HEK293 (cell line): Measurements from ENCODE around the gene TES.

ENCODE experiments used
- KLF10 ChIP-seq: fragments of 450-650 bp; IDR thresholded peaks from 2 replicates; pipeline ENCODE4 v1.5.1; 2018; ENCODE audit warnings: missing biosample characterization, mild to moderate bottlenecking, missing genetic modification characterization
- SETDB1 ChIP-seq: IDR thresholded peaks from one replicate; pipeline ENCODE4 v1.6.1; 2017; ENCODE audit warnings: mild to moderate bottlenecking, low read length, moderate library complexity, mixed read lengths; ENCODE audit not compliant: insufficient read length
- ZBTB1 ChIP-seq: fragments of 450-650 bp; formaldehyde crosslinking; IDR thresholded peaks from 2 replicates; pipeline ENCODE4 v1.5.1; 2016; ENCODE audit warnings: missing biosample characterization, missing genetic modification characterization
- ZBTB21 ChIP-seq: fragments of 450-650 bp; formaldehyde crosslinking; IDR thresholded peaks from 2 replicates; pipeline ENCODE4 v1.5.1; 2017; ENCODE audit warnings: missing biosample characterization, missing genetic modification characterization
- ZFP41 ChIP-seq: fragments of 450-650 bp; formaldehyde crosslinking; IDR thresholded peaks from 2 replicates; pipeline ENCODE4 v1.5.1; 2016; ENCODE audit warnings: missing biosample characterization, missing genetic modification characterization, borderline replicate concordance
- ZNF140 ChIP-seq: fragments of 450-650 bp; formaldehyde crosslinking; IDR thresholded peaks from 2 replicates; pipeline ENCODE4 v1.5.1; 2016; ENCODE audit warnings: missing biosample characterization, missing genetic modification characterization
- ZNF76 ChIP-seq: fragments of 450-650 bp; formaldehyde crosslinking; IDR thresholded peaks from 2 replicates; pipeline ENCODE4; 2016; ENCODE audit warnings: low read depth, missing biosample characterization, missing genetic modification characterization, borderline replicate concordance
- TF ChIP-seq, protein P1 (sequence below): fragments of 450-650 bp; formaldehyde crosslinking; IDR thresholded peaks from 2 replicates; pipeline ENCODE4 v1.5.1; 2016; ENCODE audit warnings: missing biosample characterization, missing genetic modification characterization
- TF ChIP-seq, protein P2 (sequence below): fragments of 450-650 bp; formaldehyde crosslinking; IDR thresholded peaks from 2 replicates; pipeline ENCODE4 v1.5.1; 2016; ENCODE audit warnings: missing biosample characterization, missing genetic modification characterization
- TF ChIP-seq, protein P3 (sequence below): fragments of 450-650 bp; formaldehyde crosslinking; IDR thresholded peaks from 2 replicates; pipeline ENCODE4 v1.5.1; 2016; ENCODE audit warnings: missing biosample characterization, missing genetic modification characterization

DNA sequence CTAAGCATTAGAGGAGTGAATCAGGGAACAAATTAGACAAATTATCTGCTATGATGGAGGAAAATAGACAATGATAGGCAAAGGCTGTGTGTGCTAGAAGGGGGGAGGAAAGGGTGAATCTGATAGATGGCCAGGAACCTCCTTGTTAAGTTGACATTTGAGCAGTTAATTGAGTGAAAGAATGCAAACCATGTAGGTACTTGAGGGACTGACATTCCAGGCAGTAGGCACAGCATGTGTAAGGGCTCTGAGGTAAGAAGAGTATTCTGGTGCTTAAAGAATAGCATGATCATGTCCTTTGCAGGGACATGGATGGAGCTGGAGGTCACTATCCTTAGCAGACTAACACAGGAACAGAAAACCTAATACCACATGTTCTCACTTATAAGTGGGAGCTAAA lies 48.6 kb upstream of the TES start:
- TF ChIP-seq ZBTB1 (no peak), SETDB1 (no peak), KLF10 (tag by site-specific recombination) (no peak), ZNF76 (no peak), ZFP41 (tag by site-specific recombination) (no peak), ZNF140 (no peak), ZBTB21 (no peak)
- TF ChIP-seq, protein P1, sequence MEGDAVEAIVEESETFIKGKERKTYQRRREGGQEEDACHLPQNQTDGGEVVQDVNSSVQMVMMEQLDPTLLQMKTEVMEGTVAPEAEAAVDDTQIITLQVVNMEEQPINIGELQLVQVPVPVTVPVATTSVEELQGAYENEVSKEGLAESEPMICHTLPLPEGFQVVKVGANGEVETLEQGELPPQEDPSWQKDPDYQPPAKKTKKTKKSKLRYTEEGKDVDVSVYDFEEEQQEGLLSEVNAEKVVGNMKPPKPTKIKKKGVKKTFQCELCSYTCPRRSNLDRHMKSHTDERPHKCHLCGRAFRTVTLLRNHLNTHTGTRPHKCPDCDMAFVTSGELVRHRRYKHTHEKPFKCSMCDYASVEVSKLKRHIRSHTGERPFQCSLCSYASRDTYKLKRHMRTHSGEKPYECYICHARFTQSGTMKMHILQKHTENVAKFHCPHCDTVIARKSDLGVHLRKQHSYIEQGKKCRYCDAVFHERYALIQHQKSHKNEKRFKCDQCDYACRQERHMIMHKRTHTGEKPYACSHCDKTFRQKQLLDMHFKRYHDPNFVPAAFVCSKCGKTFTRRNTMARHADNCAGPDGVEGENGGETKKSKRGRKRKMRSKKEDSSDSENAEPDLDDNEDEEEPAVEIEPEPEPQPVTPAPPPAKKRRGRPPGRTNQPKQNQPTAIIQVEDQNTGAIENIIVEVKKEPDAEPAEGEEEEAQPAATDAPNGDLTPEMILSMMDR (tag by site-specific recombination): no peak
- TF ChIP-seq, protein P2, sequence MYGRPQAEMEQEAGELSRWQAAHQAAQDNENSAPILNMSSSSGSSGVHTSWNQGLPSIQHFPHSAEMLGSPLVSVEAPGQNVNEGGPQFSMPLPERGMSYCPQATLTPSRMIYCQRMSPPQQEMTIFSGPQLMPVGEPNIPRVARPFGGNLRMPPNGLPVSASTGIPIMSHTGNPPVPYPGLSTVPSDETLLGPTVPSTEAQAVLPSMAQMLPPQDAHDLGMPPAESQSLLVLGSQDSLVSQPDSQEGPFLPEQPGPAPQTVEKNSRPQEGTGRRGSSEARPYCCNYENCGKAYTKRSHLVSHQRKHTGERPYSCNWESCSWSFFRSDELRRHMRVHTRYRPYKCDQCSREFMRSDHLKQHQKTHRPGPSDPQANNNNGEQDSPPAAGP: no peak
- TF ChIP-seq, protein P3, sequence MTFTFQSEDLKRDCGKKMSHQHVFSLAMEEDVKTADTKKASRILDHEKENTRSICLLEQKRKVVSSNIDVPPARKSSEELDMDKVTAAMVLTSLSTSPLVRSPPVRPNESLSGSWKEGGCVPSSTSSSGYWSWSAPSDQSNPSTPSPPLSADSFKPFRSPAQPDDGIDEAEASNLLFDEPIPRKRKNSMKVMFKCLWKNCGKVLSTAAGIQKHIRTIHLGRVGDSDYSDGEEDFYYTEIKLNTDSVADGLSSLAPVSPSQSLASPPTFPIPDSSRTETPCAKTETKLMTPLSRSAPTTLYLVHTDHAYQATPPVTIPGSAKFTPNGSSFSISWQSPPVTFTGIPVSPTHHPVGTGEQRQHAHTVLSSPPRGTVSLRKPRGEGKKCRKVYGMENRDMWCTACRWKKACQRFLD (tag by site-specific recombination): no peak
